Subcutaneous adipose tissue (tissue), 4 donors: ENCODE measurements around the gene PLXNA2. TPM values are rescaled to one million over a fixed set of nuclear protein-coding genes. Genes with fewer than 3 reads are reported as not detected.

Experiments used
- CTCF ChIP-seq: fragments of 450-650 bp; IDR thresholded peaks from one replicate; pipeline ENCODE4 v1.5.1; 2016; ENCODE audit warnings: low read depth, mild to moderate bottlenecking, control low read depth, antibody characterized with exemption, moderate library complexity
- total RNA-seq, 4 donors: library from RNA; depleted of rRNA; stranded (reverse); fragments of >200 nt; gene quantifications; one replicate each; pipeline ENCODE4 v1.1.0, GENCODE V29; 2016

The PLXNA2 gene
- total RNA-seq, 4 donors from 2014 or later, result 6.8 to 37.5 (median 14.3) TPM

- TF ChIP-seq CTCF, result no peak
Measured at GRCh38 chr1:208265122-208265469, 20.9 kb upstream of the PLXNA2 start.

DNA sequence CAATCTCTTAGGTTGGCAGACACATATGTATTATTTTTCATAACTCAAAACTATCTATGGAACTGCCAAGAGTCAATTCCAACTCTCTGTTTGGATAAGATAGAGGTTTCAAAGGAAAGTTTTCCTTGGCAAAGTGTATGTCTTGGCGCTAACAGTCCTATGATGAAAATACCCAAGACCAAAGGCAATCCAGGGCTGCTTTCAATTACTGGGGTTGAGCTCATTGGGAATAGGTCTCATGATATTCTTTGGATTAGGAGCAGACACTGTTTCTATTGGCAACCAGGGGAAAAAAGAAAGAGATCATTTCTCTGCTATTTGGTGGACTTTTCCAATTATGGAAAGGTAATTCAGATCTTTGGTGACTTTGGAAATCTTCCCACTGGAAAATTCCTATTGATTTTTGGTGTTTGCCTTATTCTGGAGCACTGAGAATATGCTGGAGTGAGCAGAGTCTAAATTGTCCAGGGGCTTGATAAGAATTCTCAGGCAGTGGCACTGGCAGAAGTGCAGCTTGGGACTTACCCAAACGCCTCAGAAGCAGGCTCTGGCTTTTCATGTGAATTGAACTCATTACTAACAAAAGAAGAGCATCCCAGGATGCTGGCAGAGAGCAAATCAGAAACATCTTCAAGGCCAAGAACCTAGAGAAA is 20.4 kb upstream of the PLXNA2 start:
- TF ChIP-seq CTCF, result no peak

DNA sequence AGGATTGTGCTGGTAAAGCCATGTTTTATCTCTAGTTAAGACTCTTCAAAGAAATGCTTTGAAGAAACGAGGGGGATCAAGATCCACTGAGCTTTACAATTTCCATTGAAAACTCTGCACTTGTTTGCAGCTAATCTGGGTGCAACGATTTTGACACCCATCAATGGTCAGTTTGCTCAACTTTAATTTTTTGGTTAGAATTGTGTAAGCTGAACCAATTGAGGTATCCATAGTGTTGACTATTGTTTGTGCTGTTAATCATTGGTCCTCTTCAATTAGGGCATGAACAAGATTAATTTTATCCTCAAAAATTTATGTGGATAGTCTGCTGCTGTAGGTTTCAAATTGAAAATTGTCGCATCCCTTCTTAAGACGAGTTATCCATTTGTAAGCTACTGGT is 17.7 kb upstream of the PLXNA2 start:
- TF ChIP-seq CTCF, result no peak

- TF ChIP-seq CTCF, result no peak
Measured at GRCh38 chr1:208258277-208258676, 14.1 kb upstream of the PLXNA2 start.

DNA sequence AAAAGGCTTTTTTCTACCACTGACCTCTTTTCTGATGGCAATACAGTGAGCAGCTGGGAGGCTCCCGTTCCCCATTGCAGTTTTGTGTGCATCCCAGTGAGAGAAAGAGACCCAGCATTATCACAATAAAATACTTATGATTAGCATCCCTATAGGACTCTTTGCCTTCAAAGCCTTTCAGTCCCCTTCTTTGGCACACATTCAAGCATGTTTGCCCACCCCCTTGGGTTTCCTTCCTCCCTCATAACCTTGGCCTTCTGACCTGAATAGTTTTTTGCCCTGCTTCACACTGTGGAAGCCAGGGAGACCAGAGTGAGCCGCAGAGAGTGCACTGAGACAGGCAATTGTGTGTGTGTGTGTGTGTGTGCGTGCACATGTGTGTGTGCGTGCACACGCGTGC is 13.2 kb upstream of the PLXNA2 start:
- no peak for TF ChIP-seq CTCF

DNA sequence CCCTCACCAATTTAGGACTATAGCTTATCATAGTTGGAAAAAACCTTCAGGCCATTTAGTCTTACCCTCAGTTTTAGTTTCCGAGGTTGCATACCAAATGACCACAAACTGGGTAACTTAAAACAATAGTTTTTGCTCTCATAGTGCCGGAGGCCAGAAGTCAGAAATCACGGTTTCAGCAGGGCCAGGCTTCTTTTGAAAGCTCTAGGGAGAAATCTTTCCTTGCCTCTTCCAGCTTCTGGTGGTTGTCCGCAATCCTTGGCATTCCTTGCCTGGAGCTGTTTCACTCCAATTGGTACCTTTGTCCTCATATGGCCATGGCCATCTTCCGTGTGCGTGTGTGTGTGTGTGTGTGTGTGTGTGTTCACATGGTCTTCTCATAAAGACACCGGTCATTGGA is 12.4 kb upstream of the PLXNA2 start:
- no peak for TF ChIP-seq CTCF

GRCh38 chr1:208256091-208256490 is 11.9 kb upstream of the PLXNA2 start:
- no peak for TF ChIP-seq CTCF
